ENCODE results near the gene DYNC1I1.

The DYNC1I1 gene

GRCh38 chr7:95950698-95951097 is 178.3 kb downstream of the DYNC1I1 start:
- TF ChIP-seq, protein P1, sequence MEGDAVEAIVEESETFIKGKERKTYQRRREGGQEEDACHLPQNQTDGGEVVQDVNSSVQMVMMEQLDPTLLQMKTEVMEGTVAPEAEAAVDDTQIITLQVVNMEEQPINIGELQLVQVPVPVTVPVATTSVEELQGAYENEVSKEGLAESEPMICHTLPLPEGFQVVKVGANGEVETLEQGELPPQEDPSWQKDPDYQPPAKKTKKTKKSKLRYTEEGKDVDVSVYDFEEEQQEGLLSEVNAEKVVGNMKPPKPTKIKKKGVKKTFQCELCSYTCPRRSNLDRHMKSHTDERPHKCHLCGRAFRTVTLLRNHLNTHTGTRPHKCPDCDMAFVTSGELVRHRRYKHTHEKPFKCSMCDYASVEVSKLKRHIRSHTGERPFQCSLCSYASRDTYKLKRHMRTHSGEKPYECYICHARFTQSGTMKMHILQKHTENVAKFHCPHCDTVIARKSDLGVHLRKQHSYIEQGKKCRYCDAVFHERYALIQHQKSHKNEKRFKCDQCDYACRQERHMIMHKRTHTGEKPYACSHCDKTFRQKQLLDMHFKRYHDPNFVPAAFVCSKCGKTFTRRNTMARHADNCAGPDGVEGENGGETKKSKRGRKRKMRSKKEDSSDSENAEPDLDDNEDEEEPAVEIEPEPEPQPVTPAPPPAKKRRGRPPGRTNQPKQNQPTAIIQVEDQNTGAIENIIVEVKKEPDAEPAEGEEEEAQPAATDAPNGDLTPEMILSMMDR (IDR thresholded peaks at IDR 0.05; ENCODE audit: low read length, missing control alignments) = no peak
- no peak for DNase-seq (ENCODE audit: low read depth)
- H3K4me3 ChIP-seq (replicated peaks; ENCODE audit: low read depth, low read length) = no peak overlapping the region

DNA sequence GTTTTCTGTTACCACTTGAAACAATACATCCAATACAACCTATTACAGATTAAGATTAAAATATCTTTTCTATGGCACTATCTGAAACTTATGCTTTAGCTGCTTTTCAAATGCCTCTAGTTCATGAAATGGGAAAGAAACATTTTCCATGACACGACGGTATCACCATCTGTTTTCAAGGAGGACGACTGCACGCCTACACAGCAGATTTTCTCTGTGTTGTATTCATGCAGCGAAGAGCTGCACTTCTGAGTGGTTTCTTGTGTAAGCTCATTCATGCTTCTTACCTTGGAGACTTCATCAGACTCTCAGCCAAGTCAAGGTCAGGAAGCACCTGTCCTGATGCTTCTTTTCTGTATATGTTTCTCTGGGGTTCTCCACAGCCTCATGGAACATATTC is 179.2 kb downstream of the DYNC1I1 start:
- TF ChIP-seq, protein P1 (IDR thresholded peaks at IDR 0.05; ENCODE audit: low read length, missing control alignments) = no peak
- no peak for DNase-seq (ENCODE audit: low read depth)
- H3K4me3 ChIP-seq (replicated peaks; ENCODE audit: low read depth, low read length) = no peak overlapping the region

DNA sequence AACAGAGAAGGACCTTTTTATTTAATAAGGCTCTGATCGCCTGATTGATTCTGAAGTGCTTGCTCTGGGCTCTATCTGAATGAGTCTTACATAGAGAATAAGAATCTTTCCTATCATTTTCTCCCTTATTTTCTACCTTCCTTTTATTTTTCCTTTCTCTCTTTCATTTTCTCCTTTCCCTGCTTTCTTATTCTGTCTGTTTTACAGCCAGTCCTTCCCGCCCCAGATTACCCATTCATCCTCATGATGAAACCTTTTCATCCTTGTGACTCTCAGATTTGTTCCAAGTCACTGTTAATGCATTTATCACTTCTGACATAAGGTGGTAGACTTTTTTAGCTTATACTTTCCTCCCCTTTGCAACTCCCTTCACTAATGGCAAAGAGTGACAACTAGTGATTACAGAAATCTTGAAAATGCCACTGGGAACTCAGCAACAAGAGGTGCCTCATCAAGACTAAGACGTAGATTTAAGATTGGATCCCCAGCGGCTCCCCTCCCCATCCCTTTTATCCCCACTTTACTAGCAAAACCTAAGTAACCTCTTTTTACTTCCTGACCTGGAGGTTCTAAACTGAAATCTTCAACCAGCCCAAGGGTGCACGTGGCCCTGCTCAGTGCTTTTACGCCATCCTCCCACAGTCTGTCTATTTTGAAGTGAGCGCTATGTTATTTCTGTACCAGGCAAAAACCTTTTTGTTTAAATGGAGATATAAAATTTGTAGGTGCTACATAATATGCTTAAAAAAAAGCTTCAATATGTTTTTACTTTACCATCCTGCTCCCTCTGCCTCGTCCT is 179.8 kb downstream of the DYNC1I1 start:
- H3K4me3 ChIP-seq (replicated peaks; ENCODE audit: low read depth, low read length) = no peak overlapping the region
- no peak for DNase-seq (ENCODE audit: low read depth)
- TF ChIP-seq, protein P1 (IDR thresholded peaks at IDR 0.05; ENCODE audit: low read length, missing control alignments) = no peak

DNA sequence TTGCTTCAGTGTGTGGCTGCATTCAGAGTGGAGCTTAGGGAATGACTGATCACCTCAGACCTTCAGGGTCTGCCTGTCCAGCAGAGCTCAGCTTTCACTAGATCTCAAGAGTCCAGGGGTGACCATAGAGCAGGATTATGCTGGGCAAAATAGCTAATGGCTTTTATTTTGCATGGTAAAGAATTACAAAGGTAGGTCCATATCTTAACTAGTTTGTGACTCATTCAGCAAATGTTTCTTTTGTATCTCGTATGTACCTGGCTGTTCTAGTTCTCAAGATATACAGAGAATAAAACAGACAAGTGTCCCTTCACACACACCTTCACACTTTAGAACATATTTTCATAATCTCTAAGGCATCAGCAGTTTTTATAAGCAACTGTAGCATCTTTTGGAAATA is 180.5 kb downstream of the DYNC1I1 start:
- DNase-seq (ENCODE audit: low read depth) = no peak
- no peak overlapping the region for H3K4me3 ChIP-seq (replicated peaks; ENCODE audit: low read depth, low read length)
- TF ChIP-seq, protein P1 (IDR thresholded peaks at IDR 0.05; ENCODE audit: low read length, missing control alignments) = no peak

DNA sequence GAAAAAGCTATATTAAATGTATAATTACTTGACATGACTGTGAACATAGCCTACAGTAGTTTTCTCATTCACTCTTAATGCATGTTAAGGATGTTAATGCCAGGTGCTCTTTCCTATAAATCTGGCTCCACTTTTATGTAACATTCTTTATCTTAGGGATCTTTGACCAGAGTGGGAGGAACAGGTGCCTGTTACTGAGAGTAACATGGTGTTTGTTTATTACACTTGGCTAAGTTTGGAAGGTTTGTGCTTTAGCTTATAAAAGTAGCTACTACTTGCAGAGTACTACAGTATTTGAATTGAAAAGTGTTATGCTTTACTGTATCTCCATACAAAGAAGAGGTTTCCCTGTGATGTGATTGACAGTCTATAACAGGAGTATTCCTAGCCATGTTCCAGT is 183.4 kb downstream of the DYNC1I1 start:
- TF ChIP-seq, protein P1 (IDR thresholded peaks at IDR 0.05; ENCODE audit: low read length, missing control alignments) = no peak
- no peak overlapping the region for H3K4me3 ChIP-seq (replicated peaks; ENCODE audit: low read depth, low read length)
- no peak for DNase-seq (ENCODE audit: low read depth)

GRCh38 chr7:95957510-95957909 is 185.2 kb downstream of the DYNC1I1 start:
- TF ChIP-seq, protein P1 (IDR thresholded peaks at IDR 0.05; ENCODE audit: low read length, missing control alignments) = no peak
- H3K4me3 ChIP-seq (replicated peaks; ENCODE audit: low read depth, low read length) = no peak overlapping the region
- DNase-seq (ENCODE audit: low read depth) = no peak

GRCh38 chr7:95960706-95961244 is 188.4 kb downstream of the DYNC1I1 start:
- DNase-seq (ENCODE audit: low read depth) = no peak
- H3K4me3 ChIP-seq (replicated peaks; ENCODE audit: low read depth, low read length) = no peak overlapping the region
- TF ChIP-seq, protein P1 (IDR thresholded peaks at IDR 0.05; ENCODE audit: low read length, missing control alignments) = no peak
